Activated CD8-positive, alpha-beta memory T cell treated with anti-CD3 and anti-CD28 coated beads, Interleukin-2, amount 50 U/mL, for 4 hours (primary cell): Measurements from ENCODE around the gene NT5C1A.
A peak's percentile ranks its signal among the peaks of the same experiment; 100 is the strongest.

Experiments
- DNase-seq: peaks from one replicate; pipeline ENCODE4 v3.0.0-alpha.2; 2020

Gene NT5C1A

DNA sequence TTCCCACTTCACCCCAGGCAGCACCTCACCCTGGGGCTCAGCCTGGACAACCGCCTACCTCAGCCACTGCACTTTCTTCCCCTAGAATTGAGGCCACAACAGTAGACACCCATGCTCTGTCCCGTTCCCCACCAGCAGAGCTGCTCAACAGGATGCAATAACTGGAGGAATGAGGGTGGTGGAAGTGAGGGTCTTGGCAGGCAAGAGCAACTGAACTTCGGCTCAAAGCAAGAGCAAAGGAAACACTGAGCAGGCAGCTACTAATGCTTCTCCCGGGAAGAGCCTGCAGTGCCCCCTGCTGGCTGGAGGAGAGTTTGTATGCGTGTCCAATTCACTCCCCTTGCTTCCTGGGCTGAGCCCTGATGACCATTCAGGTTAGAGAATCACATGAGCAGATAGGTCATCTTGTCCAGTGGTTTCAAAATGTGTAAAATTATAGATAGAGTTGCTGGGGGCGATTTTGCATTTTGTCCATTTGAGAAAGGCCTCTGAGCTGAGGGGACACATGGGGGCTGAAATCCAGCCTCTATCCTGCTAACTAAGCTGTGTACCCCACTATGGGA, 13.9 kb downstream of the NT5C1A start:
- peak; percentile 62 for DNase-seq

DNA sequence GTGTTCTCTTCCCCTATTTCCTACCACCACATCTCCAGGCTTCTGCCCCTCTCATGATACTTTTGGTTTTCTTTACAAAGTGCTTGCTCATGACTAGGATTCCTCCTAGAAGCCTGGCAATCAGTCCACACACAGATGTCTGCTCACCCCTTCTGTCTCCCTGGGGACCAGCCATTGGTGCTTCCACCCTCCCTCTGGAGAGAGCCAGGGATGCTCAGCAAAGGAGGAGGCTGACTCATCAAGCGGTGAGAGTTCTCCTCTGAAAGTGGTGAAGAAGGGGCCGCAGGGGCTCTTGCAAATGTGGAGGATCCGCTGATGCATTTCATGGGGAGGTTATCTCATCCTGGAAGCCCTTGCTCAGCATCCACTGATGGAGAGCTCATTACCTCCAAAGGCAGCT, 14.5 kb downstream of the NT5C1A start:
- DNase-seq = no peak

DNA sequence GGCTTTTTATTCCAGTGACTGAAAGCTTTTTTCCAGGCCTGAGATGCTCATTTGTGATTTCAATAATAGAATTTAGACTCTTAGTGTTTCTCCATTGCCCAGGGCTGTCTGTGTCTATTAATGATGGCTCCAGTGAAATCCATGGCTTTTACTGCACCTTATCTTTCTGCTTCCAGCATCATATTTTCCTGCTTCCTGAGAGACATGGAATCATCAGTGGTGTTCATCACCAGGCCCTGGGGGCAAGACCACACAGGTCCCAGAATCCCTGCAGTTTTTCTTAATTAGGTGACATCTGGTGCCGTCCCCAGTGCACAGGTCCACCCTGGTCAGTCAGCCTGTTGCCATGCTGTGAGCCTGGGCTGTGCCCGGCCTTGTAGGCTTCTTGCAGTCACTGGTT, 15.5 kb downstream of the NT5C1A start:
- DNase-seq = no peak

DNA sequence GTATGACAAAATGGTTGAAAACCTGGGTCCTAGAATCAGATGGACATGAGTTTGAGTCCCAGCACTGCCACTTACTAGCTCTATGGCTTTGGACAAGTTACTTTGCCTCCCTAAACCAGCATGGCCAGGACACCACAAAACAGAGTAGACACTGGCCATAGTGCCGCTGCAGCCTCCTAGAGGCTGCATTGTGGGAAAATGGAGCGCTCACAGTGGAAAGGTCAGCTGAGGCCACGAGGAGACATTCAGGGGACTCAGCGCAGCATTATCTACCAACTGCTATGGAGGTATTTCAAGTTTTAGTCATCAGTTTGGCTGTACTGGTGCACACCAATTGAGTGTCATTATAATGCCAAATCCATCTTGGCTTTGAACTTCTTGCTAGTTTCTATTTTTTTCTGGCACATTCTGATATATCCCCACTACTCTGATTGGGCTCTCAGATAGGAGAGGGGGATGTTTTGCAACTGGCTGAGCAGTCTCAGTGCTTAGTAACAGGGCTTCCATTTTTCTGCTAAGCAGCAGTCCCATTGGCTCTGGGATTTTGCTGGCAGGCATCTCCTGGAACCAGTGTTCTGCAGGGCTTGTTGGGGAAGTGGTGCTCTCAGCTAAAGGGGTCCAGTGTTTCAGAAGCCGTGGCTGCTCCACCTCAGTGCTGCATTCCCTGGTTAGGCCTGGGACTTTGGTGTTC, 16.2 kb downstream of the NT5C1A start:
- DNase-seq = no peak

DNA sequence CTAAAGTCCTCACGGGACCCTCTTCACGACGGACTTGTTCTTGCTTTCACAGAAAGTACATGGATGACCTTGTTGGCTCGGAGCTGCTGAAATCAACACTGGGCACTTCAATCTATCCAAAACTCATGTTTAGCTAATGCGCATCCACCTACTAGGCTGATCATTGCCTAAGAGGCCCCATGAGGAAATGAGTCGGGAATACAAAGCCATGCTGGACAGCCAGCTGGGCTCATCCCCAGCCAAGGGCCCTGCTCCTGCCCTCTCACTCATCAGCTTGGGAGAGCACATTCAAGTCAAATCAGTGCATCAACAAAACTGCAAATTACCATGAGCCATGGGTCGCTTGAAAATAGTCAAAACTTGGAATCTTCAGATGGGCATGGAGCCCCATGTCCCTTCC, 17.6 kb downstream of the NT5C1A start:
- DNase-seq = no peak

DNA sequence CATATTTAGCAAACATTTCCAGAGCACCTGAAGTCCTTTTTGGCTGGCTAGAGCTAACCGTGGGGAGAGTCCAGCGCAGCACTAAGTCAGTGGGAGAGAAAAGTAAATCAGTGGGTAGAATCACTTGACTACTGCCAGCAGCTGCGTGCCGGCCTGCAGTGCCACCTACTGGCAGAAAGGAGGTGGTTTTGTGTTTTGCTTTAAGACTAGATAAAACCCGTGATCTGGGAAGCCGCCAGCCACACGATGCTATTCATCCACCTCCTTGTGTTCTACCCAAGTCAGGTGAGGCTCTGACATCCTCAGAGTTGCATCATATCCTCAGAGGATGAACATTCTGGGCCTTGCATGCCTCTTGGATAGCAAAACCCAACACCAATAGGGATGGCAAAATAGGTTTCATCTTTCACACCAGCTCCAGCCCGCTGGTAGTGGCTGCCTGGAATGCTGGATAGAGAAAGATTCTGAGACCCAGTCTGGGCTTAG, 18.3 kb downstream of the NT5C1A start:
- peak; percentile 72 for DNase-seq

DNA sequence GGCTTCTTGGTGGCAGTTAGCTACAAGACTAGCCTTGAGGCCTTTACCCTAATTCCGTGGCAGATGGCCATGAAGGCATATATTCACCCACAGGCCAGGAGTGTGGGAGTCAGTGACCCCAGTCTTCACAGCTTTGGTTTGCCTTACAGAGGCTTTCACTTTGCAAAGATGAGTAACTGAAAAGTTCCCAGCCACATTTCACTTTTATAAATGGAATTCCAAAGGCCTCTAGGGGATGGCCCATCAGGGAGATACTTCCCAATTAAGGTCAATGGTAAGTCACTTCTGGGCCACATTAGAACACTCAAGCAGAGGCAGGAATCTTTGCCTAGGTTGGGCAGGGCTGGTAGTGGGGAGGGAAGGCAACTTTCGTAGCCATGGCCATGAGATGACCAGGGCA, 19.4 kb downstream of the NT5C1A start:
- no peak for DNase-seq

DNA sequence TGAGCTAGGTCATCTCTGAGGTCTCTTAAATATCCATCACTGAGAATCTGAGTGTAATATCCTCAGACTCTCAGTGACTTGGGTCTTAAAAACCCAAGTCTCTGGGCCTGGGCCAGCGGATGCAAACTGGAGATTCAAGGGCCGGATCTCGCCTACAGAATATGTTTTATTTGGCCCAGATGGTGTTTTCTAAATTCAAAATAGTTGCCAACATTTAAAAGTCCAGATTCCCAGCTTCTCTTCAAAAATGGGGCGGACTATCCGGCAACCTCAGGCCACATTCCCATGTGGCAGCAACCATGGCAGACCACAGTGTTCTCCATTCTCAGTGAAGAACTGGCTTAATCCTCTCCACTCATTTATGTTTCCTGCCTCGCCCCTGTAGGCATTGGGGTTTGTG, 19.8 kb downstream of the NT5C1A start:
- DNase-seq = no peak

DNA sequence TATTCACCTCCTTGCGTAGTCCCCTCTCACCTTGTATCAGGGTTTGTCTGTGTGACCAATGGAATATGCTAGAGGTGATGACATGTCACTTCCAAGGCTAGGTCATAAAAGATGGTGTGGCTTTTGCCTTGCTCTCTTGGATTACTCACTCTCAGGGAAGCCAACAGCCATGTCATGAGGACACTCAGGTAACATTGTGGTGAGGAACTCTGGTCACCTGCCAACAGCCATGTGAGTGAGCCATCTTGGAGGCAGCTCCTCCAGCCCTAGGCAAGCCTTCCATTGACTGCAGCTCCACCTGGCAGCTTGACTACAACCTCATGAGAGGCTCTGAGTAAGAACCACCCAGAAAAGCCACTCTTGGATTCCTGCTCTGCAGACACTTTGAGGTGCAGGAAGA, 21.5 kb downstream of the NT5C1A start:
- no peak for DNase-seq

DNA sequence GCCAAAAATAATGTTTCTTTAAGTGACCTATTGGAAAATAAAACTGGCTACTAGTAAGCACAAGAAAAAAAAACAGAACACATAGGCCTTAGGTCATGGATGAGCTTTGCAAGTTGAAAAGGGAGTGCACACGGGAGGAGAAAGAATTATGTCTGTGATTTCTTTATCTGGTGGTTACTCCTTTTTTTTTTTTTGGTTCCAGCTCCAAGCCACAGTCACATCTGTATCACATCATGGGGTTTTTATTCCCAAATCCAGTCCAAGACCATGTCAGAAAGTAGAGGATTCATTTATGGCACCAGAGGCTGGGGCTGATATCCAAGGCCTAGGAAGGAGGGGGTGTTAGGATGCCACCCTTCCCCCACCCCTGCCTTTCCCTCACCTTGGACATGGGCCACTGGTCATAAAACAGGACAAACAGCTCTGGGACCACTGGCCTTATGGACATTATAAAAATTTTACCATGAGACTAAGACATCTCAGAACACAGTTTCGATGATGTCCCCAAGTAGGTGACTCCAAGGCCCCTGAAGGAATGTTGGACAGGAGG, 22.2 kb downstream of the NT5C1A start:
- DNase-seq = no peak

DNA sequence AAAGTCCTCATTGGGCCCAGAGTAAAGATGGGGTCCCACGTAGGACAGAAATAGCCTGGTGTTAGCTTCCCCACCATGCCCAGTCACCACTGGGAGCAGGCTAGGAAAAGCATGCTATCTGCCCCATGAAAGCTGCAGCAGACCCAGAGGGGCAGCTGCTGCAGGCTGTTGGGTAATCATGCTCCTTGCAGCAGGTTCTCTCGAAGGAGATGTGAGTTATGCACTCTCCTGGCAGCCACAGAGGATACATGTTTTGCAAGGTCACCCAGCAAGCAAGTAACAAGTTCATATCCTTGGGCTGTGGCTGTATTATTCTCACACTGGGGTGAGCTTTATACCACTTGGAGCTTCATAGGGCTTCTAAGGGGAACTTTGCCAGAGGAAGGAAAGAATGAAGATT, 23.4 kb downstream of the NT5C1A start:
- no peak for DNase-seq

DNA sequence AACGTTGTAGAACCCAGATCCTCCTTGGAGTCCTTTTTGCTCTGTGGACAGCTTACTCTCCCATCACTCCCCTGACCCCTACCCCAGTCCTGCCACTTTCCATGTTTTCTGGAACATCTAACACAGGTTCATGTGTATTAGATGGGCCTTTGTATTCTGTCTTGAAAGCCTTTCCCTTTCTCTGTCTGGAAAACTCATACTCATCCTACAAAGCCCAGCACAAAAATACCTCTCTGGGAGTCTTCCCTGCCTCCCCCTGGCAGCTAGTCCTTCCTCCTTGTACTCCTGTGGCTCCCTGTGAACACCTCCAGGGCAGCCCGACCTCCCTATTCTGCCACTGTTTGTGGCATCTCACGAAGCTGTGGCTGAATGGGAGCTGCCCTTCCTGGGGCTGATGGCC, 24.7 kb downstream of the NT5C1A start:
- DNase-seq = no peak

DNA sequence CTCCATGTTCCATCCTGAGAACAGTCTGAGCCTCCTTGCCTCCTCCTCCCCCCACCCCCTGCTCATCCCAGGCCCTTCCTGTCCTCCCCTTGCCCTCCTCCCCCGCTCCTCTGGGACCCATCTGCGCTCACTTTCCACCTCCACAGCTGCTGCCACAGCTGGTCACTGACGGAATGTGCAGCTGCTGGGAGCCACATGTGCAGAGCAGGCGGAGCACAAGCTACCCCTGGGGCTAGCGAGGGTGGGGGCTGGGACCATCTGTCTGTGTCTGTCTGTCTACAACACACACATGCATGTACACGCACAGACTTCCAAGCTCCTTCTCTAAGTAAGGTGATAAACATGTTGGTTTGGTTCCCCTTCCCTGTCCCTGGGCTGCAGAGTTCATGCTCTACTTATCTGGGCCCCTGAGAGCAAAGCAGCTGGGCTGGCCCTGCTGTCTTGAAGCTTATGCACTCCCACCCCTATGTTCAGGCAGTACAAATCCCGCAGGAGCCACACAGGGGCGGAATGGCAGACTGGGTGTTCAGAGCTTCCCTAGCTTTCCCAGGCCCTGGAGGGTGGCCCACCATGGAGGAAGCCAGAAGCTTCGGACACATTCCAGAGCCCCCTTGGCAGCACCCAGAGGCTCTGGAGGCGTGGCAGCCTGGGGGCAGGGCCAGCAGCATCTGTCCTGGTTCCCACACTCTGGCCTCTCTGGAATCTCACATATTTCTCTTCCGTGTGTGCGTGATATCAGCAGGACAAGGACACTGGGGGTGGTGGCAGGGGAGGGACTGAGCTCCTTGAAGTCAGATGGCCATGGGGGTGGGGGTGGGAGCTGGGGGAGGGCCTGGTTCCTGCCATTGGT, 25.4 kb downstream of the NT5C1A start:
- DNase-seq = no peak

DNA sequence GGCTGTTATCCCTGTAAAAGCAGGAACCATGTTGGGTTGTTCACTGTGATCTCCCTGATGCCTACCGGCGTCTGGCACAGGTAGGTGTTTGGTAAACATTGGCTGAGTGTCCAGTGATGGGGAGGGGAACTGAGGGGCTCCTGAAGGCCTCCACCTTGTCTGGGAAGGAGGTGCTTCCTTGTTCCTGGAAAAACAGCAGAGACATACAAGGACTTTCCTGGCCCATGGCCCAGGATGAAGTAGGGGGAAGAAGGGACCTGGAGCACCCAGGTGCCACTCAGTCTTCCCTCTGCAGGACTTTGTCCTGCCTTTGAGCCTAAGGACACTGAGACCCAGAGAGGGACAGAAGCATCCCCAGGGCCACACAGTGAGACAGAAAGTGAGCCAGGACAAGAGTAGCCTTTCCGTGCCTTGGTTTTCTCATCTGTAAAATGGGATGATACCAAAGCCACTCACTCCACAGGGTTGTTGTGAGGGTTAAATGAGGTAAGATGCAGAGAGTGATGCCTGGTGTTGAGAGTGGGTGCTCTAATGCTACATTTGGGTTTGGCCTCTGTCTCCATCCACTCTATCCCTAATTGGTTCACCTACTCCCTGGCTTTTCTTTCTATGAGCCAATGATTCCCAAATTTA, 26.4 kb downstream of the NT5C1A start:
- no peak for DNase-seq

DNA sequence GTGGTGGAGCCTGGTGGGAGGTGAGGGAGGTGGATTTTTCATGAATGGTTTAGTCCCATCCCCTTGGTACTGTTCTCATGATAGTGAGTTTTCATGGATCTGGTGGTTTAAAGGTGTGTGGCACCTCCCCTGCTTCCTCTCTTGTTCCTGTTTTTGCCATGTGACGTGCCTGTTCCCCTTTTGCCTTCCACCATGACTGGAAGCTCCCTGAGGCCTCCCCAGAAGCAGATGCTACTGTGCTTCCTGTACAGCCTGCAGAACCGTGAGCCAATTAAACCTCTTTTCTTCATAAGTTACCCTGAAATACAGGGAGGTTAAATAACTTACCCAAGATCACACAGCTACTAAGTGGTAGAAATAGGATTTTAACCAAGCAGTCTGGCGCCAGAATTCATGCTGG, 28.2 kb downstream of the NT5C1A start:
- no peak for DNase-seq

DNA sequence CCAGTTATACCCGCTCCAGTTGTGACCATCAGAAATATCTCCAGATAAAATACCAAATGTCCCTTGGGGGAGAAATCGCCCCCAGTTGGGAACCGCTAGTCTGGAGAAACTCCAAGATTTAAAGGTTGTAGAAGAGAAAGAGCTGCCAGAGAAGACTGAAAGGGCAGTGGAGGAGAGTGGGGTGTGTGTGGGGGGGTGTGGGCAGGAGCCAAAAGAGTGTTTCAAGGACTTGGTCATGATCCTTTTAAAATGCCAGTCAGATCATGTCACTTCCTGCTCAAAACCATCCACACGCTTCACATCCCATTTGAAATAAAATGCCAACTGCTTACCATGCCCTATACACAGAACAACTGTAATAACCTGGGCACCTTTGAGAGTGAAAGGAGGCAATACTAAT, 29.1 kb downstream of the NT5C1A start:
- no peak for DNase-seq

DNA sequence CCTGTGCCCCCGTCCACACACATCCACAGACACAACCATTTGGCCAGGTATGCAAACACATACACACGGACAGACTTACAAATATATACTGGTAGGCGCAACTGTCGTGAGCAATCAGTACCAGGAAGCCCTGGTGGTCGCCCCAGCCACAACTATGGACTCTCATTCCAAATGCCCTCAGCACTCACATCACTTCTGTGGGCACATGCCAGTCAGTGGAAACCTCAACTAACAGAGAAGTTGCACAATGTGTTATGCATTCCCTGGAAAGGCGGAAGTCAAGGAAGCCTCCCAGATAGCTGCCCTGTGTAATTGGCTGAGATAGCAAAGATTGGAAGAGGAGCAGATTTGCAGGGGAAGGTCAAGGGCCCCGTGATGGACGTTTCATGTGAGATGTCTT, 31.0 kb downstream of the NT5C1A start:
- DNase-seq = no peak

DNA sequence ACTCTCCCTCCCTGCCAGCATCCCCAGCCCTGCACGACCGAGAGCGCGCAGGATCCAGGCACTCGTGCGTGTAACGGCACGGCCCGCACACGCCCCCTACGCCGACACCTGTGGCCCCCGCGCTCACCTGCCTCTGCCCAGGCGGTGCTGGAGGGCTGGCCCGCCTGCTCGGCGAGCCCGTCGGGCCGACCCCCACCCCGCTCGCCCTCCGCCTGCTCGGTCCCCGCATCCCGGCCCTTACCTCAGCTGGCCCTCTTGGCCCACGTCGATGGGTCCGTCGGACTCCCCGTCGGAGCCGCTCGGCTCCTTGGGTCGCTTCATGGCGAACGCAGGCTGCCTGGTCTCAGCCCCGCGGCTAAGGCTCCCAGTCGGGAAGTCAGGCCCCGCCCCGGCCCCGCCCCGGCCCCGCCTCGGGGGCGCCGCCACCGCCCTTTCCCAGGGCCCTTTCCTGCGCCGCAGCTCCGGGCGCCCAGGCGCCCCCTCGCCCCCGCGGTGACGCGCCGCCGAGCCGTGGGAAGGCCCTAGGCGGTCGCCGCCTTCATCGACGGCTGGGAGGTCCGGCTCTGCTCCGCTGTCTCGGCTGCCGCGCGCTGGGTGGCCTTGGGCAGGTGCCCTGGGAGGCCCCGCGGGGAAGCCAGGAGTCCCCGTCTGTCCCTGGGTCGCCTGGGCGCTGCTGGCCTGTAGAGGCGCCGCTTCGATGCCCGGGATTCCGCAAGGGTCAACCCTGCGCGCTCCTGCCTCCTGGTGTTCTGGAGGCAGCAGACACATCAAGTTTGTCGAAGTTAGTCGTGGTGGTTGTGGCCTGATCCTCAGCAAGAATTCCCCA, 32.4 kb downstream of the NT5C1A start, which contains the start of gene HEYL:
Gene HEYL (minus strand): TSS at position 339 of the 826 bp plus-strand sequence. CDS start 18 bp downstream, at position 321.
- DNase-seq = peak; percentile 76

DNA sequence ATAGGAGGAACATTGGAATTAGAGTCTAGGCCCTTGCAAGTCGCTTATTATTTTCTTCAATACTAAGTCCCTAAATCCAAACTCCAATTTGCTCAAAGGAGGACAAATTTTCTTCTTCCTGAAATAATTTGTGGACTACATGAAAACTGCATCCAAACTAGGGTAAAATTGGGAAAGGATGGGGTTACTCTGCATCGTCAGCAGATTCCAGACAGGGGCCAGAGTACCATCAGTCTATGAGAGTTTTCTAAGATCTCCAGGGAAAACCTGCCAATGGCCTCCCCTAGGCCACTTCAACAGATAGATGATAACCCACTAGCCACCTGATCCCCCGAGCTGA, 33.0 kb downstream of the NT5C1A start:
- no peak for DNase-seq

DNA sequence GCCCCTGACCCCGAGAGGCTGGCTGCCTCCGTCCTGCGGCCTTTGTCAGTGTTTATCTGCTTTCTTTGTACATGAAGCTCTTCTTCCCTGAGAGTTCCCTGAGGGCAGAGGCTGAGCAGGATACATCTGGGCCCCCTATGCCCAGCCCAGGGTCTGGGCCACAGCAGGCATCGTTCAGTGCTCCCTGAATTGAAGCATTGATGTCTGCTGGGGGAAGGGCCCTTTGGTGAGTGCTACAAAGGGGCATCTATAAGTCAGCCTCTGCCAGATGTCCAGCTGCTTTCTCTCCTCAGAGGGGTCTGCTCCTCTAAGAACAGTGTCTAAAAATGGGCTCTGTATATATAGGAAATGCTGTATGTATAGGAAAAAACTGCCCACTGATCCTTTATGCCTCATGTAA, 34.5 kb downstream of the NT5C1A start:
- no peak for DNase-seq

DNA sequence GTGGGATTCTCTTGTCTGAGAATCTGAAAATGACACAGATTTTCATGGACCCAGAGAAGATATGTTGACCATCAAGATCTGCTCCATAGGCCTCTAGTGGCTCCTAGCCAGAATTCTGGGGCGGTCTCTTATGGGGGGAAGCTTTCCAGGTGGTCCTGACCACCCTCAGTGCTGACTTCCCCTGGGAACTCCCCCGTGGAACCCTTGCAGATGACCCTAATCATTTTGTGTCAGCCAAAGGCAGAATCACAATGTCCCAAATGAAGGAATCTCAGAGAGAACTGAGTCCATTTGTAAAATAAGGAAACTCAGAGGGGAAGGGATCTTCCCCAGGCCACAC, 36.1 kb downstream of the NT5C1A start:
- no peak for DNase-seq

DNA sequence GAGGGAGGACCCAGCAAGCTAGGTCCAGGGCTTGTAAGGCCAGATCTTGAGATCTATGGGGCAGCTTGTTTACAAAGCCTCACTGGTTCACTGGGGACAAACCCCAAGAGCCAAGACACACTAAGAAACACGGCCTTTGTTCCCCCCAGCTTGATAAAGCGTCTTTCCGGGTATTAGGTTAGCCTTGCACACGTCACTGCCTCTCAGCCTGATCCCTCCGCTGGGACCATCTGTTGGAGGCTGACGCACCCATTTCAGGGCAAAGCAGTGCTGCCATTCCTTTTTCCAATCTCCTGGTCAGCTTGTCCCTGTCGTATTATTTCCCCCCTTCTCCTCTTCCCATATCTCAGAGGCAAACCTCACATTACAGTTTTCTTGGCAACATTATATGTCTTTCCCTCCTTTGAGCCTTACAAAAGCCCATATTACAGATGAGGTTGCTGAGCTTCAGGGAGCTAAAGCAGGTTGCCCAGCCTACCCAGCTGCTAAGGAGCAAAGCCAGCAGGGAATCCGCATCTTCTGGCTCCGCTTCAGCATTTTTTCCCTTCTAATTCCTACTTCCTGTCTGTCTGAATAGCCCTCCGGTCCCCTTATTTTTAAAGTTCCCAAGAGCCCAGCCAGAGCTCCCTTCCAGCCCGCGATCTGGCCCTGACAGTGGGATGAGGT, 36.6 kb downstream of the NT5C1A start:
- no peak for DNase-seq
